ENCODE data around the gene RFK. TPM values are rescaled to one million over a fixed set of nuclear protein-coding genes. Genes with fewer than 3 reads are reported as not detected.
"Not testable (repeated sequence)": the region's sequence is repeated elsewhere in the genome, so short reads cannot be mapped to it uniquely, and the experiment has no call there.

RFK gene
- total RNA-seq, 1 experiment from 2014 or later = 62.2 TPM

DNA sequence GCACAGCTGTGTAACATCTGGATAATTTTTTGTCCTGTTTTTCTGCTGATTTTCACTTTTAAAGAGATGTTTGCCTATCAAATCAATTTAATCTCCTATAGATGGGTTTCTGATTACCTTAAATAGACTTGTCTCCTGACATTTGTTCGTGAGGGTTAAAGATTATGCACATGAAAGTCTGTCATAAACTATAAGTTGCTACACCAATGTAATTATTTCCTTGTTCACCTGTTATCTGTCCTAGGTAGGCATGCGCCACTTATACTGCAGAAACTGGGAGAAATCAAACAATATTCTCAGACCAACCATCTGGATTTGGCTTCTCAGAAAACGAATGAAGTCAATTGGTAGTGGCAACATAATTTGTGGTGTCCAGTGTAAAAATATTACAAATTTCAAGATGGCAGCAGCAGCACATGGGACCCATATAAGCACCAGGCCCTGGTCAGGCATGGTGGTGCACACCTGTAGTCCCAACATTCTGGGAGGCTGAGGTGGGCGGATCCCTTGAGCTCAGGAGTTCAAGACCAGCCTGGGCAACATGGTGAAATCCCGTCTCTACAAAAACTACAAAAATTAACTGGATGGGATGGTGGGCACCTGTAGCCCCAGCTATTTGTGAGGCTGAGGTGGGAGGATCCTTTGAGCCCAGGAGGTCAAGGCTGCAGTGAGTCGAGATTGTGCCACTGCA lies 20.3 kb downstream of the RFK start:
- no peak for DNase-seq (ENCODE audit: low spot score)
- in situ Hi-C loops (cut with HindIII; ENCODE audit: low sequenced_read_pairs) = no loop called here

DNA sequence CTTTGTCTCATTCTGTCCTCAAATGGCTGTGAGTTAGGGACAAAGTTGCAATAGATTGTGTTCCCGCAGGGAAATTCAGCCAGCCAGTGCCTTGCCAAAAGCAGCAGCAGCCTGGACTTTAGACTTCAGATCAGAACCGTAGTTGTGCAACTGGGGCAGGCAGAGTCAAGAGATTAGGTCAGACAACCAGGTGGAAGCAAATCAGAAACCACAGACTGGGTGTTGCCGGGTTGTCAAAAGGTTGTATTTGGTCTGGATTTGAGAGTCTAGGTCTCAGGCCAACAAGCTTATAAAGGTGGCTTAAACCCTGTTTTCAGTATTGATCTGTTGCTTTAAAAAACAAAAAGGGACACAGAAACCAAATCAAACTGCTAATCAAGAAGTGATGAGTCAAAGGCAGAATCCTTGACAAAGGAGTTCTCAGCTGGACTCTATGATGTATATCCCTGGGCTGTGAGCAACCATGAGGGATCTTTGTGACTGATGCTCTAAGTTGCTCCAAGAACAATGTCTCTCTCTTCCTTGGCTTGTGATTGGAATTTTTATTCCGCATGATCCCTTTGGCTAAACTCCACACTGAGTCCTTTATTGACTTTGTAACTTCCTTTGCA lies 20.9 kb downstream of the RFK start:
- DNase-seq (ENCODE audit: low spot score) = no peak
- in situ Hi-C loops (cut with HindIII; ENCODE audit: low sequenced_read_pairs) = no loop called here

DNA sequence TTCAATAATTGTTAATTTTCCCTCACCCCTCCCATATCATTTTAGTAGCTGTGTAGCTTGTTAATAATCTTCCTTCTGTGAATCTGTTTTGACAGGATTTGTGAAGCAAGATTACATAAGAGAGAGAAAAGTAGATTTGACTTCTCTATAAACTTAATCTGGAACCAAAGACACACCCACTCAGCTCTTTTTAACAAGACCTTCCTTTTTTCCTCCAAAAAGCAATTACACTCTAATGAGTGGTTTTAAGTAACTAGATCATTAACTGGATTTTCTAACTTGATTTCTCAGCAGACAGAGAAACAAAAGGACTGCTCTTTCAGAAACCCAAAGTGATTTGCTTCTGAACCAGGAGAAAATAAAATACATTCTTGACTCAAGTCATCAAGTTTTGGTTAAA lies 21.9 kb downstream of the RFK start:
- DNase-seq (ENCODE audit: low spot score) = no peak

DNA sequence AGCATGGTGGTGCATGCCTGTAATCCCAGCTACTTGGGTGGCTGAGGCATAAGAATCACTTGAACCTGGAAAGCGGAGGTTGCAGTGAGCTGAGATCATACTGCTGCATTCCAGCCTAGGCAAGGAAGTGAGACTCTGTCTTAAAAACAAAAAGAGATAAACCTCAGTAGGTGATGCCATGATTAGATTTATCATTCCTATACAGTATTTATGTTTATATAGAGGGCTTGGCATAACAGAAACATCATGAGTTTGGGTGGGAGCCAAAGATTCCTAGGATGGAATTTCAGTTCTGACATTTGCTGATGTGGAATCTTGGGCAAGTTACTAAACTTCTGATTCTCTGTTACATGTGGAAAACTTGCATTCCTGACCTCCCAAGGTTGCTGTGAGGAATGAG lies 22.3 kb downstream of the RFK start:
- DNase-seq (ENCODE audit: low spot score) = no peak
- in situ Hi-C loops (cut with HindIII; ENCODE audit: low sequenced_read_pairs) = no loop called here

More for the DNA sequence above, 21.9 kb downstream of the RFK start:
- in situ Hi-C loops (cut with HindIII; ENCODE audit: low sequenced_read_pairs) = no loop called here

DNA sequence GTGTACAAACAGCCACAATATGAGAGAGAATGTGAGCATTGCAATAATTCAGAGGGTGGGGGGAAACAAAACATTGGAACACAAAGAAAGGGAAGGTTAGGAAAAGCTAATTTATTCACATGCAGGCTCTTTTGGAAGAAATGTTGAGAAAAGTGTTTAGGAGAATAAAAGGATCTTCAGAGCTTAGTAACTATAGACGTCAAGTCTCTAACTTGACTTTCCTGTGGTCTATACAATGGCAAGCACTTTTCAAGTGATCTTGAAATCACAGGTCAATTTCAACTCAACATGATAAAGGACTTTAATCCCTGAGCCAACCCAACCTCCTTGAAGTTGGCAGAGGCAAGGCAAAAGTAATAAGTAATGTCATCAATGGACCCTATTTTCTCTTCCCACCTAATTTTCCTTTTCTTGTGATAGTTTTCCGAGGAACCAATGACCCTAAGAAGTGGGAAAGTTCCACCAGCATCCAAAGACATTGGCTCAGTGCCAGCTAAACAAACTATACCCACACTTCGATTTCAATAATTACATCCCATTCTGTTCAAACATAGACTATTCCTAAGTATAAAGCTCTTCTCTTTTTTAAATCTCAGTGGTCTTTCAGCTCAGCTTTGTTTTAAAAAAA lies 23.7 kb downstream of the RFK start:
- DNase-seq (ENCODE audit: low spot score) = no peak
- in situ Hi-C loops (cut with HindIII; ENCODE audit: low sequenced_read_pairs) = no loop called here

DNA sequence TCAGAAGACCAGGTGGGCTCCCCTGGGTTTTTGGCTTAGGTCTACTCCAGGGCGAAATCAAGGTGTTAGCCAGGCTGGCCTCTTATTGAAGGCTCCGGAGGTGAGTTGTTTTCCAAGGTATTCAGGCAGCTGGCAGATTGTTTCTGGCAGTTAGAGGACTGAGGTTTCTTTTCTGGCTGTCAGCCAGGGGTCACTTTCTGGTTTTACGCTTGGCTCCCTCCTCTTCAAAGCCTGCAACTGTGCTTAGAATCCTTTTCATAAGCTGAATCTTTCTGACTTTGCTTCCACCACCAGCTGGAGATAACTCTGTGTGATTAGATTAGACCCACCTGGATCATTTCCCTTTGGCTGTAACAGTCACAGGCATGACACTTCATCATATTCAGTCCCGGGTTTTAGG lies 24.6 kb downstream of the RFK start:
- DNase-seq (ENCODE audit: low spot score) = peak; percentile 29

DNA sequence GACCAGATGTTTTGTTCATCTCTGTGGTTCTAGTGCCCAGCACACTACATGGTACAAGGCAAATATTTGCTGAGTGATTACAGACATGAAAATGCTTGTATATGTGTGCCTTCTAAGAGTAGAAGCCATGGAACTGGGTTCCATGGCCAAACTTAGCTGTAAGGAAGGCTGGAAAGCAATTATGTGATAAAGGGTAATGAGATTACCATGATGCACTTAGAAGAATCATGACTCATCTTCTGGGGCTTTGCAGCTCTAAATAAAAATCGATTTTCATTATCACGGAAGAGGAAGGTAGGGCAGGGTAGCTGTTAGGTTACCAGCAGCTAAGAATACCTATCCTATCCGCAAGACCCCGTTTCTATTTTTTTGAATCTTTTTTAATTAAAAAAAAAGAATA lies 28.0 kb downstream of the RFK start:
- in situ Hi-C loops (cut with HindIII; ENCODE audit: low sequenced_read_pairs) = no loop called here
- no peak for DNase-seq (ENCODE audit: low spot score)

More for the DNA sequence above, 24.6 kb downstream of the RFK start:
- in situ Hi-C loops (cut with HindIII; ENCODE audit: low sequenced_read_pairs) = no loop called here

DNA sequence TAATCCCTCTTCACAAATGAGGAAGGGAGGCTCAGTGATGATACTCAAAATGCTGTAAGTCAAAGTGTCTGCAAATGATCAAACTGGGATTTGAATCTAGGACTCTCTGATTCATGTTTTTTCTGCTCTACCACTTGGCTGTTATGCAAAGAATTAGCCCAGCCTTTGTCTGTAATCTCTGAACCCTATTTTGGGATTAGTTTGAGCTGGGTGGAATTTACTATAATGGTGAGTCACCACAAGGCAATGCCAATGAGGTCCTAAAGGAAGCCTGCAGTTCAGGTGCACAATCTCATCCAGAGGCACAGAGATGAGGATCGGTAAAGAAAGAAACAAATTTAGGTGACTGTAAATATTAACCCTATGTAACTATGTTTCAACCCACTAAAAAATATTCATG lies 29.2 kb downstream of the RFK start:
- in situ Hi-C loops (cut with HindIII; ENCODE audit: low sequenced_read_pairs) = no loop called here
- DNase-seq (ENCODE audit: low spot score) = no peak

DNA sequence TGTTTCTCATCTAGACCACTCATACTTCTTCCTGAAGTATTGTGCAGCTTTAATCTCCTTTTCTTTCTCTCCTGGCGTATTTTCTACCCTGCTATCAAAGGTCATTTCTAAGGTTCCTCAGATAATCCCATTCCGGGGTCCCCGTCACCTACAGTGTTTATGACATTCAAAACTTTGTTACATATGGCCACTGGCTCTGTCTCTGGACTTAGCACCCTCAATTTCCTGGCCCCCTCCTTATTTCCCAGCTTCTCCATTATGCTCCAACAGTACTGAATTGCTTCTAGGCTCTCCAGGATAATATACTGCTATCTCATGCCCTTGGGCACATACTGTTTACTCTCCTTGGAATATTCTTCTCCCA lies 31.2 kb downstream of the RFK start:
- in situ Hi-C loops (cut with HindIII; ENCODE audit: low sequenced_read_pairs) = no loop called here
- no peak for DNase-seq (ENCODE audit: low spot score)

DNA sequence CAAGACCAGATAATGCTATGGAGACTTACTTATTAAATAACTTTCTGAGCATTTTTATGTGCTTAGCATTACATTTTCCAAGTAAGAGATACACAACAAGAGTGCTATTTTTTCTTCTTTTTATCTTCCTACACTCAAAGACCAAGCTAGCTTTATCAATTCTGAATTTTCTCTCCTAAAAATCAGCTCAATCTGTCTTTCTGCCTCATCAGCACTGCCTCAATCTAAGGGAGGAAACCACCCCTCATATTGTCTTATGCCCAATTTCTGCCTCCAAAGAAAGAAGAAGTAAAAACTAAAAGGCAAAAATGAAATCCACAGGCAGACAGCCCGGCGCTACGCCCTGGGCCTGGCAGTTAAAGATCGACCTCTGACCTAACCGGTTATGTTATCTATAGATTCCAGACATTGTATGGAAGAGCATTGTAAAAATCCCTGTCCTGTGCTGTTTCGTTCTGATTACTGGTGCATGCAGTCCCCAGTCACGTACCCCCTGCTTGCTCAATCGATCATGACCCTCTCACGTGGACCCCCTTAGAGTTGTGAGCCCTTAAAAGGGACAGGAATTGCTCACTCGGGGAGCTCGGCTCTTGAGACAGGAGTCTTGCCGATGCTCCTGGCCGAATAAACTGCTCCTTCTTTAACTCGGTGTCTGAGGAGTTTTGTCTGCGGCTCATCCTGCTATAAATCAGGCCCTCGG lies 31.7 kb downstream of the RFK start:
- in situ Hi-C loops (cut with HindIII; ENCODE audit: low sequenced_read_pairs); DNase-seq (ENCODE audit: low spot score): not testable (repeated sequence)

DNA sequence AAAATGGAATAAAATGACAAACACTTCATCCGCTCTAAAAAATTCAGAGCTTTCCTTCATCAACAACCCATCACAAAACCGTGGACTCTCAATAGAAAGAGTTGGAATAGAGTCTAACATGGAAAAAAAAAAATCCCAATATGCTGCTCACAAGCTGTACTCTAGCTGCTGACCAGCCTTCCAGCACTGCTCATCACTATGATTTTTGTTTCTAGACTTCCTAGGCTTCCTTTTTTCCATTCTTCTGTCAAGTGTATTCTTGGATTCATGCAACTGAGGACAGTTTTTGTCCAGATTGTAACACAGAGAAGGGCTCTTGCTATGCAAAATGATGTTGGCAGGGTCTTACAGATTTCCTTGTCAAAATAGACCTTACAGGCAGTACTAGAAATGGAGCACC lies 34.5 kb downstream of the RFK start:
- in situ Hi-C loops (cut with HindIII; ENCODE audit: low sequenced_read_pairs) = no loop called here

DNA sequence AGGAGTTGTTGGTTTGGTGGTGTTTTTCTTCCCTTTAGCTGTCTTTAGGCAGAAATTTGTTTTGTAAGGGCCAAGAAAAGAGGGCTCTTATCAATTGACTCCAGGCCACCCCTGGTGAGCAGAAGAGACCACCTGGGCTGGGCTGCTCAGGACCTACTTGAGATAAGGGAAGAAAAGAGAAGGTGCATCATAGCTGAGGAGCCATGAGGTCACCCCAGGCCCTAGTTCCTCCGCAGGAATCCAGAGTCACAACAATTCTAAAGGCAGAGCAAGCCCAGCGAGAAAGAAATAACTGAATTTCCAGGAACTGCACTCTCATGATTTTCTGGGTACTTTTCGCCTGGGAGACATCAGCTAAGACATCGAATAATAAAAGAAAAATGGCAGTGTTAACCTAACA lies 34.9 kb downstream of the RFK start:
- DNase-seq (ENCODE audit: low spot score) = no peak
- in situ Hi-C loops (cut with HindIII; ENCODE audit: low sequenced_read_pairs) = no loop called here

More for the DNA sequence above, 34.5 kb downstream of the RFK start:
- DNase-seq (ENCODE audit: low spot score) = no peak

DNA sequence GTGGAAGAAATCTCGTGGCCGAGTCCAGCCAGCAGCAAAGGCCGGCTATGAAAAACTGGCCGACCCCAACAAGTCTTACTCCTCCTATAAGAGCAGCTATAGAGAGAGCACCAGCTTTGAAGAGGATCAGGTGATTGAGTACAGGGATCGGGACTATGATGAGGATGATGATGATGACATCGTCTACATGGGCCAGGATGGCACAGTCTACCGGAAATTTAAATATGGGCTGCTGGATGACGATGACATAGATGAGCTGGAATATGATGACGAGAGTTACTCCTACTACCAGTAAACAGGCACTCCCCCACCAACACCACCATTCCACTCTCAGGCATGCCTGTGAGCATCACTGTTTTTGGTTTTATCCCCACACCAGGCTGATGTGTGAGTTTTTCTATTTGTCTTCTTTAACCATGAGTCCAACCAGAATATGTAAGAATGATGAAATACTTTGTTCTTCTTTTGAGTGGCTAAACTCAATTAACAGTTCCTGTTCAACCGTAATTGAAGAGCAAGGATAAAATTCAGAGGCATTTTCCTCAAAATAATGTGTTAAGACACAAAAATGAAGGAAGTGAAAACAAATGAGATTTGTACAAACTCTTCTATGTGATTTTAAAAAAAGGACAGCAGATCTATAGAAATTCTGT lies 35.5 kb downstream of the RFK start:
- in situ Hi-C loops (cut with HindIII; ENCODE audit: low sequenced_read_pairs) = no loop called here
- no peak for DNase-seq (ENCODE audit: low spot score)

DNA sequence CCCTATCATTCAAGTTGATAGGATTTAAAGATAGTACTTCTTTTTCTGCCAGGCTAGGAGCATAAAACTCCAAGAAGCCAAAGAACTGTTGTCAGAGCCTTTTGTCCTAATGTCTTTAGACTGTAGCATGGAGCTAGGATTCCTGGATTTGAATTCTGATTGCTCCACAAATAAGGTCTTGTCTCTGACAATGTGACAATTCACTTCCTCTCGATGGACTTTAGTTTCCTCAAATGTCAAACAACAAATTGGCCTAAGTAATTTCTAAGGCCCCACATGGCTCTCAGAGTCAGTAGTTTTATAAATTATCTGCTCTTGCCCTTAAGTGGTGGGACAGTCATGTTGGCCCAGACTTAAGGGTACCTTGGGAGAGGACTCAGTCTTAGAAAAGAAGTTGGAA lies 36.7 kb downstream of the RFK start:
- in situ Hi-C loops (cut with HindIII; ENCODE audit: low sequenced_read_pairs) = no loop called here
- no peak for DNase-seq (ENCODE audit: low spot score)

DNA sequence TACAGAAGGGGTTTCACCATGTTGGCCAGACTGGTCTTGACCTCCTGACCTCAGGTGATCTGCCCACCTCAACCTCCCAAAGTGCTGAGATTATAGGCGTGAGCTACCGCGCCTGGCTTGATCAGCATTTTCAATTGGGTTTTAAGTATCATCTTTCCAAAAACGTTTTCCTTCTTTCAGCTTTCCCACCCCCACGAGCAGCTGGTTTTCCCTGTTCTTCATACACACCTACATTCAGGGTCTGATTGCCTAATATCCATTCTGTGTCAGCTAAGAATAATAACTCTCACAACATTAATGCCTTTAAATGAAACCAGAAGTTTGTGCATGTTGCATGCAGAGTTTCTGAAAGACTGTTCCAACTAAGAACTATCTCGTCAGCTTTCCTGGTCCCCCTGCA lies 38.3 kb downstream of the RFK start:
- DNase-seq (ENCODE audit: low spot score) = no peak
- in situ Hi-C loops (cut with HindIII; ENCODE audit: low sequenced_read_pairs) = no loop called here

DNA sequence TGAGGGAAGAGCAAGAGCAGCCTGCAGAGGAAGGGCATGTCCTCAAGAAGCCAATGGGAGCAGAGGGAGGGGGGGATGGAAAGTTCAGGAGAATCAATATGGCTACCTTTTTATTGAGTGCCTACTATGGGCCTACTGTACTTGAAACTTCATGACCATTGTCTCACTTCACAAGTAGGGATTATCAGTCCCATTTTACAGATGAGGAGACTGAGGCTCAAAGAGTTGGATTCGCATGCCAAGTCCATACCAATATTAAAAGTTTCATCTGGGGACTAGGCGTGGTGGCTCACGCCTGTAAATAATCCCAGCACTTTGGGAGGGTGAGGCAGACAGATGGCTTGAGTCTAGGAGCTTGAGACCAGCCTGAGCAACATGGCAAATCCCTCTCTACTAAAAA lies 40.0 kb downstream of the RFK start:
- no peak for DNase-seq (ENCODE audit: low spot score)
- in situ Hi-C loops (cut with HindIII; ENCODE audit: low sequenced_read_pairs) = no loop called here

DNA sequence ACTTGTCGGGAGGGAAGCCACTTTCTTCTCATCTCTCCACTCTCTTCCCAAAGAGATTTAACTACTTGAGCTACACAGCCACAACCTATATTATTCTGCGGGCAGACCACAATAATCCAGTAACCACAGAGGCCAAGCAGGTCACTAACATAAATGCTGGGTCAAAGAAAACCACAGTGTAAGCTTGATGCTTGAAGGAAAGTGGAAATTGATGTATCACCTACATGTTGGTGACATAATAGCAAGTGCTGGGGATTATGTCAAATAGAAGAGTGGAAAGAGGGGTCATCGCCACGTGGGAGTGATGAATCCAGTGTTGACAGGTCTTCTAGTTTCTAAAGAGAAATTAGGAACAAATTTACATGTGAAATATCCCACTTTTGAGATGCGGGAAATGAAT lies 40.9 kb downstream of the RFK start:
- no peak for DNase-seq (ENCODE audit: low spot score)
- in situ Hi-C loops (cut with HindIII; ENCODE audit: low sequenced_read_pairs) = no loop called here

DNA sequence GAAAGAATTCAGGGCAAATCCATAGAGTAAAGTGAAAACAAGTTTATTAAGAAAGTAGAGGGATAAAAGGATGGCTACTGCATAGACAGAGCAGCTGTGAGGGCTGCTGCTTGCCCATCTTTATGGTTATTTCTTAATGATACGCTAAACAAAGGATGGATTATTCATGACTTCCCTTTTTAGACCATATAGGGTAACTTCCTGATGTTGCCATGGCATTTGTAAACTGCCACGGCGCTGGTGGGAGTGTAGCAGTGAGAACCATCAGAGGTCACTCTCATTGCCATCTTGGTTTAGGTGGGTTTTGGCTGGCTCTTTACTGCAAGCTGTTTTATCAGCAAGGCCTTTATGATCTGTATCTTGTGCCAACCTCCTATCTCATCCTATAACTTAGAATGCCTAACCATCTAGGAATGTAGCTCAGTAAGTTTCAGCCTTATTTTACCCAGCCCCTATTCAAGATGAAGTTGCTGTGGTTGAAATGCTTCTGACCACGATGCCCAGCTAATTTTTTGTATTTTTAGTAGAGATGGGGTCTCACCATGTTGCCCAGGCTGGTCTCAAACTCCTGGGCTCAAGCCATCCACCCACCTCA lies 42.1 kb downstream of the RFK start:
- no peak for DNase-seq (ENCODE audit: low spot score)

DNA sequence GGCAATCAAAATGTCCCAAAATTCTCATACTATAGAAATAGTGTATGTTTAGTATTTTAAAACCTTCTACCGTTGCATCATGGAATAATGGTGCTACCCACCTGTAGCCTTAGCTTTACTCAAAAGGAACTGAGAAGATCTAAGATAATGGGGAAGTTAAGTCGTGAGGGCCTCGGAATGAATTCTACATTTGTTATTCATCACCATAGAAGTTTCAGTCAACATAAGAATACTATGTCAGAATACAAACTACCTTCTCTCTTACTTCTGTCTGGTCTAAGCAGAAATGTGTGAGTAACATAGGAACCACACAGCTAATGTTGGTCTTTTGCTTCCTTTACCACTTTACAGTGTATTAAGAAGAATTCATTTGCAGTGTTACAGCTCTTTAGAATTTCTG lies 43.2 kb downstream of the RFK start:
- in situ Hi-C loops (cut with HindIII; ENCODE audit: low sequenced_read_pairs) = no loop called here

More for the DNA sequence above, 42.1 kb downstream of the RFK start:
- in situ Hi-C loops (cut with HindIII; ENCODE audit: low sequenced_read_pairs) = no loop called here

More for the DNA sequence above, 43.2 kb downstream of the RFK start:
- DNase-seq (ENCODE audit: low spot score) = no peak

Measured in G401 (cell line).